Liver (tissue), 9 donors: ENCODE results near the gene NRROS. TPM values are rescaled to one million over a fixed set of nuclear protein-coding genes. Genes with fewer than 3 reads are reported as not detected.

Source experiments
- DNase-seq: peaks from one replicate; pipeline ENCODE4 v3.0.0-alpha.2; 2017; ENCODE audit warnings: low spot score
- H3K27ac ChIP-seq, 2 donors: one replicate each; pipeline ENCODE4 v1.7.0; 2013; ENCODE audit warnings: inconsistent platforms in 2 of 2, low read length in 2 of 2, control low read depth in 1 of 2, low read depth in 1 of 2, mild to moderate bottlenecking in 1 of 2
- H3K27me3 ChIP-seq, 4 donors: one replicate each; pipeline versions ENCODE4 v1.6.1 to v1.7.0; 2013; ENCODE audit warnings: low read length in 3 of 4, inconsistent platforms in 1 of 4, mild to moderate bottlenecking in 1 of 4, moderate library complexity in 1 of 4; ENCODE audit not compliant: control insufficient read depth in 4 of 4, insufficient read depth in 4 of 4
- H3K36me3 ChIP-seq, 4 donors: one replicate each; pipeline versions ENCODE4 v1.6.1 to v1.7.0; 2013; ENCODE audit warnings: low read length in 3 of 4, mild to moderate bottlenecking in 3 of 4, low read depth in 1 of 4, moderate library complexity in 1 of 4; ENCODE audit not compliant: control insufficient read depth in 4 of 4, insufficient read depth in 3 of 4
- H3K4me1 ChIP-seq, 4 donors: one replicate each; pipeline versions ENCODE4 v1.6.1 to v1.7.0; 2013; ENCODE audit warnings: low read length in 3 of 4, mild to moderate bottlenecking in 3 of 4, moderate library complexity in 1 of 4; ENCODE audit not compliant: control insufficient read depth in 4 of 4, insufficient read depth in 4 of 4
- H3K4me3 ChIP-seq, 3 donors: one replicate each; pipeline versions ENCODE4 v1.6.1 to v1.7.0; 2013; ENCODE audit warnings: low read length in 3 of 3, control low read depth in 1 of 3, low read depth in 1 of 3, mild to moderate bottlenecking in 1 of 3
- H3K9ac ChIP-seq, 2 donors: one replicate each; pipeline ENCODE4 v1.7.0; 2013; ENCODE audit warnings: low read length in 2 of 2, mild to moderate bottlenecking in 2 of 2, moderate library complexity in 2 of 2, control low read depth in 1 of 2, low read depth in 1 of 2
- H3K9me3 ChIP-seq, 4 donors: one replicate each; pipeline versions ENCODE4 v1.6.1 to v1.7.0; 2013; ENCODE audit warnings: low read length in 3 of 4; ENCODE audit not compliant: control insufficient read depth in 4 of 4
- EGR1 ChIP-seq, 2 donors: IDR thresholded peaks; 2 replicates each; pipeline ENCODE4 v1.6.1; 2016 to 2018; ENCODE audit warnings: antibody characterized with exemption in 2 of 2, low read depth in 2 of 2
- FOXA1 ChIP-seq: IDR thresholded peaks from 2 replicates; pipeline ENCODE4 v1.6.1; 2016; ENCODE audit warnings: antibody characterized with exemption
- FOXA2 ChIP-seq: IDR thresholded peaks from 2 replicates; pipeline ENCODE4 v1.6.1; 2016; ENCODE audit warnings: antibody characterized with exemption
- HNF4A ChIP-seq, 2 donors: conservative IDR thresholded peaks; 2 replicates each; pipeline ENCODE4 v1.6.1; 2016; ENCODE audit warnings: antibody characterized with exemption in 2 of 2, mild to moderate bottlenecking in 2 of 2
- HNF4G ChIP-seq: IDR thresholded peaks from 2 replicates; pipeline ENCODE4 v1.6.1; 2016; ENCODE audit warnings: antibody characterized with exemption
- JUND ChIP-seq, 2 donors: IDR thresholded peaks; 2 replicates each; pipeline ENCODE4 v1.6.1; 2016; ENCODE audit warnings: antibody characterized with exemption in 2 of 2
- NR2F2 ChIP-seq: IDR thresholded peaks from 2 replicates; pipeline ENCODE4 v1.6.1; 2016; ENCODE audit warnings: antibody characterized with exemption
- RAD21 ChIP-seq, 2 donors: IDR thresholded peaks; 2 replicates each; pipeline ENCODE4 v1.6.1; 2016; ENCODE audit warnings: antibody characterized with exemption in 2 of 2, mild to moderate bottlenecking in 2 of 2
- RXRA ChIP-seq, 2 donors: IDR thresholded peaks; 2 replicates each; pipeline ENCODE4 v1.6.1; 2017 to 2018; ENCODE audit warnings: antibody characterized with exemption in 2 of 2, mild to moderate bottlenecking in 1 of 2
- SP1 ChIP-seq: IDR thresholded peaks from 2 replicates; pipeline ENCODE4 v1.6.1; 2018; ENCODE audit warnings: antibody characterized with exemption, mild to moderate bottlenecking
- TAF1 ChIP-seq: conservative IDR thresholded peaks from 2 replicates; pipeline ENCODE4 v1.6.1; 2016; ENCODE audit warnings: antibody characterized with exemption, mild to moderate bottlenecking
- WGBS: extraction: QIAGEN DNeasy Blood & Tissue Kit; methylation state at CpG from one replicate; pipeline ENCODE4 v1.1.7; 2013; 5-methylcytosine and 5-hydroxymethylcytosine counted together
- polyA plus RNA-seq, 2 donors: library from polyadenylated mRNA; stranded (reverse) in 1 of 2; unstranded in 1 of 2; fragments of 200-250 nt in 1 of 2; fragments of >200 nt in 1 of 2; fragmentation: Nextera tagmentation in 1 of 2; extraction: Ambion mirVana in 1 of 2; gene quantifications; one replicate each; pipeline versions ENCODE4 v1.2.1 to v1.2.3, GENCODE V29; 2013 to 2015
- total RNA-seq, 2 donors: library from RNA; depleted of rRNA; stranded (reverse); fragments of >200 nt; gene quantifications; one replicate each; pipeline ENCODE4 v1.2.3, GENCODE V29; 2014
- TF ChIP-seq, protein P1 (sequence below): fragments of 150-350 bp; IDR thresholded peaks from 2 replicates; pipeline ENCODE4 v1.5.1; 2017; ENCODE audit warnings: improper control_type of control experiment, low read depth, low read length; ENCODE audit not compliant: missing input control
- TF ChIP-seq, protein P2 (sequence below): IDR thresholded peaks from 2 replicates; pipeline ENCODE4 v1.6.1; 2016; ENCODE audit warnings: antibody characterized with exemption
- TF ChIP-seq, protein P3 (sequence below): IDR thresholded peaks from 2 replicates; pipeline ENCODE4 v1.6.1; 2016; ENCODE audit warnings: antibody characterized with exemption
- TF ChIP-seq, protein P4 (sequence below): IDR thresholded peaks from 2 replicates; pipeline ENCODE4 v1.6.1; 2016; ENCODE audit warnings: antibody characterized with exemption, mild to moderate bottlenecking
- TF ChIP-seq, protein P5 (sequence below): IDR thresholded peaks from 2 replicates; pipeline ENCODE4 v1.6.1; 2016; ENCODE audit warnings: antibody characterized with exemption
- donor health status: healthy.
- donor health status: healthy.
- donor health status: healthy.
- donor health status: healthy.
- donor health status: healthy.

NRROS gene
- total and polyA plus RNA-seq, 4 donors = 0.82 to 9.2 (median 3.0) TPM

DNA sequence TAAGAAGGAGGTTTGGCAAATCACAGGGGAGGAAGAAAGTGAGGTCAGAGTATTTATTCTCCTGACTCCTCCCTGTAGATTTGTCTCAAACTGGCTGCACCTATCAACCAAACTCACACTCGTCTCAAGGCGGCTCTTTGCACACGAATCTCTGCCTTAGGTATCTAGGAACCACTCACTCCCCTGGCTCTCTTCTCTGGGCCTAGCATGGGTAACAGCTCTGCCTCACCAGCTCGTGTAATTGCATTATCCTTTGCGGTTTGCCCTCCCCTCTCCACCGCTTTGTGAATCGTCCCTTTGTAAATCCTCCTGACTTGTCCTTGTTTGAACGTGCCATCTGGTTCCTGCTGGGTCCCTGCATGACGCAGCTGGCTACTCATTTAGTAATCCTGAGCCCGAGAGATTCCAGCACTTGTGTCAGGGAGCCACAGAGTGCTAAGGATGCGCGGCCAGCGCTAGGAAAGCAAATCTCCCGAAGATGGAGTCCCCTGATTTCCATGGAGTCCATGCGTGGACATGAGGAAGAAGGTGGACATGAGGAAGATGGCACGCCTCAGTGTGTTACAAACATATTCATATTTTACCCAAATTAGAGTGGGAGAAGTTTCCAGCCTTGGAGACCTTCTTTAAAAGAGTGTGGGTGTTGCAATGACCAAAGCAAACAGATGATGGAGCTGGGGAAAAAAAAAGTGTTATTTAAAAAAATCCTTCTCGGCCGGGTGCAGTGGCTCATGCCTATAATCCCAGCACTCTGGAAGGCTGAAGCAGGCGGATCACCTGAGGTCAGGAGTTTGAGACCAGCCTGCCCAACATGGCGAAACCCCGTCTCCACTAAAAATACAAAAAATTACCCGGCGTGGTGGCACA lies 26.7 kb downstream of the NRROS start:
- Histone ChIP-seq H3K36me3 (no peaks in the 10 kb centered on the region), H3K9me3 (no peaks in the 10 kb centered on the region), H3K4me1 (no peaks in the 10 kb centered on the region), H3K4me3 (no peak overlapping the region), H3K27ac (no peak overlapping the region), H3K27me3 (no peaks in the 10 kb centered on the region), H3K9ac (no peak overlapping the region)
- no peak for DNase-seq
- no peak for TF ChIP-seq HNF4G
- TF ChIP-seq RXRA (IDR thresholded peaks at IDR 0.05) = no peak
- no peak for TF ChIP-seq NR2F2
- TF ChIP-seq, protein P1, sequence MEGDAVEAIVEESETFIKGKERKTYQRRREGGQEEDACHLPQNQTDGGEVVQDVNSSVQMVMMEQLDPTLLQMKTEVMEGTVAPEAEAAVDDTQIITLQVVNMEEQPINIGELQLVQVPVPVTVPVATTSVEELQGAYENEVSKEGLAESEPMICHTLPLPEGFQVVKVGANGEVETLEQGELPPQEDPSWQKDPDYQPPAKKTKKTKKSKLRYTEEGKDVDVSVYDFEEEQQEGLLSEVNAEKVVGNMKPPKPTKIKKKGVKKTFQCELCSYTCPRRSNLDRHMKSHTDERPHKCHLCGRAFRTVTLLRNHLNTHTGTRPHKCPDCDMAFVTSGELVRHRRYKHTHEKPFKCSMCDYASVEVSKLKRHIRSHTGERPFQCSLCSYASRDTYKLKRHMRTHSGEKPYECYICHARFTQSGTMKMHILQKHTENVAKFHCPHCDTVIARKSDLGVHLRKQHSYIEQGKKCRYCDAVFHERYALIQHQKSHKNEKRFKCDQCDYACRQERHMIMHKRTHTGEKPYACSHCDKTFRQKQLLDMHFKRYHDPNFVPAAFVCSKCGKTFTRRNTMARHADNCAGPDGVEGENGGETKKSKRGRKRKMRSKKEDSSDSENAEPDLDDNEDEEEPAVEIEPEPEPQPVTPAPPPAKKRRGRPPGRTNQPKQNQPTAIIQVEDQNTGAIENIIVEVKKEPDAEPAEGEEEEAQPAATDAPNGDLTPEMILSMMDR = no peak
- TF ChIP-seq TAF1 = no peak
- TF ChIP-seq RAD21 (IDR thresholded peaks at IDR 0.05) = no peak
- no peak for TF ChIP-seq HNF4A (conservative IDR thresholded peaks at IDR 0.05)
- TF ChIP-seq FOXA2 = no peak
- no peak for TF ChIP-seq FOXA1
- TF ChIP-seq EGR1 (IDR thresholded peaks at IDR 0.05; ENCODE audit: low read depth in 2 of 2) = no peak
- TF ChIP-seq SP1 = no peak
- no peak for TF ChIP-seq JUND (IDR thresholded peaks at IDR 0.05)
- 51% methylated on average over 23 of the region's 23 CpGs for WGBS

DNA sequence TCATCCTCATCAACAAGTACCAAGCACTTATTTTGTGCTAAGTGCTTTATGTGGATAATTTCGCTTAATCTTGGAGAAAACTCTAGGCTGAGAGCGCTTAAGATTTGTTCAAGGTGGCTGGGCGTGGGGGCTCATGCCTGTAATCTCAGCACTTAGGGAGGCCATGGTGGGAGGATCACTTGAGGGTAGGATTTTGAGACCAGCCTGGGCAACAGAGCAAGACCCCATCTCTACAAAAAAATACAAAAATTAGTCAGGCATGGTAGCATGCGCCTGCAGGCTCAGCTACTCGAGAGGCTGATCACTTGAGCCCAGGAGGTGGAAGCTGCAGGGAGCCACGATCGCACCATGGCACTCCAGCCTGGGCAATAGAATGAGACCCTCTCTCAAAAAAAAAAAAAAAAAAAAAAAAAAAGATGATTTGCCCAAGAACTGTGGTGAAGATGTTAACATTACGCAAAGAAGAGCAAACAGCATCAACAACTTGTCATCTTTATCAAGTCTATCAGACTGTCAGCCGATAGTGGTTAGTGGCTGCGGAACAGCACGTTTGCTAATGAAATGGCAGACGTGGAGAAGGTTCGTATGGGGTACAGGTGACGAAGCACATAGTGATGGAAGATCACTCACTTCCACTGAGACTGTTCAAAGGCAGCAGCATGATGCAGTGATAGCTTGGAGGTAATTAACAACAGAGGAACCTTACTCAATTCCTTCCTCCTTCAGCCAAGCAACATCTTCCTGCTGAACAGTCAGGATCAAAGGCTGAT lies 27.7 kb downstream of the NRROS start:
- Histone ChIP-seq H3K36me3 (no peaks in the 10 kb centered on the region), H3K4me3 (no peak overlapping the region), H3K27ac (no peak overlapping the region), H3K27me3 (no peaks in the 10 kb centered on the region), H3K4me1 (no peaks in the 10 kb centered on the region), H3K9me3 (no peaks in the 10 kb centered on the region), H3K9ac (no peak overlapping the region)
- TF ChIP-seq, protein P2, sequence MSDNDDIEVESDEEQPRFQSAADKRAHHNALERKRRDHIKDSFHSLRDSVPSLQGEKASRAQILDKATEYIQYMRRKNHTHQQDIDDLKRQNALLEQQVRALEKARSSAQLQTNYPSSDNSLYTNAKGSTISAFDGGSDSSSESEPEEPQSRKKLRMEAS = no peak
- TF ChIP-seq HNF4A (conservative IDR thresholded peaks at IDR 0.05) = no peak
- TF ChIP-seq JUND (IDR thresholded peaks at IDR 0.05) = no peak
- no peak for TF ChIP-seq HNF4G
- TF ChIP-seq FOXA1 = no peak
- no peak for TF ChIP-seq SP1
- no peak for TF ChIP-seq TAF1
- TF ChIP-seq, protein P3, sequence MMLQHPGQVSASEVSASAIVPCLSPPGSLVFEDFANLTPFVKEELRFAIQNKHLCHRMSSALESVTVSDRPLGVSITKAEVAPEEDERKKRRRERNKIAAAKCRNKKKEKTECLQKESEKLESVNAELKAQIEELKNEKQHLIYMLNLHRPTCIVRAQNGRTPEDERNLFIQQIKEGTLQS = no peak
- TF ChIP-seq, protein P4, sequence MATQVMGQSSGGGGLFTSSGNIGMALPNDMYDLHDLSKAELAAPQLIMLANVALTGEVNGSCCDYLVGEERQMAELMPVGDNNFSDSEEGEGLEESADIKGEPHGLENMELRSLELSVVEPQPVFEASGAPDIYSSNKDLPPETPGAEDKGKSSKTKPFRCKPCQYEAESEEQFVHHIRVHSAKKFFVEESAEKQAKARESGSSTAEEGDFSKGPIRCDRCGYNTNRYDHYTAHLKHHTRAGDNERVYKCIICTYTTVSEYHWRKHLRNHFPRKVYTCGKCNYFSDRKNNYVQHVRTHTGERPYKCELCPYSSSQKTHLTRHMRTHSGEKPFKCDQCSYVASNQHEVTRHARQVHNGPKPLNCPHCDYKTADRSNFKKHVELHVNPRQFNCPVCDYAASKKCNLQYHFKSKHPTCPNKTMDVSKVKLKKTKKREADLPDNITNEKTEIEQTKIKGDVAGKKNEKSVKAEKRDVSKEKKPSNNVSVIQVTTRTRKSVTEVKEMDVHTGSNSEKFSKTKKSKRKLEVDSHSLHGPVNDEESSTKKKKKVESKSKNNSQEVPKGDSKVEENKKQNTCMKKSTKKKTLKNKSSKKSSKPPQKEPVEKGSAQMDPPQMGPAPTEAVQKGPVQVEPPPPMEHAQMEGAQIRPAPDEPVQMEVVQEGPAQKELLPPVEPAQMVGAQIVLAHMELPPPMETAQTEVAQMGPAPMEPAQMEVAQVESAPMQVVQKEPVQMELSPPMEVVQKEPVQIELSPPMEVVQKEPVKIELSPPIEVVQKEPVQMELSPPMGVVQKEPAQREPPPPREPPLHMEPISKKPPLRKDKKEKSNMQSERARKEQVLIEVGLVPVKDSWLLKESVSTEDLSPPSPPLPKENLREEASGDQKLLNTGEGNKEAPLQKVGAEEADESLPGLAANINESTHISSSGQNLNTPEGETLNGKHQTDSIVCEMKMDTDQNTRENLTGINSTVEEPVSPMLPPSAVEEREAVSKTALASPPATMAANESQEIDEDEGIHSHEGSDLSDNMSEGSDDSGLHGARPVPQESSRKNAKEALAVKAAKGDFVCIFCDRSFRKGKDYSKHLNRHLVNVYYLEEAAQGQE = no peak
- TF ChIP-seq, protein P5, sequence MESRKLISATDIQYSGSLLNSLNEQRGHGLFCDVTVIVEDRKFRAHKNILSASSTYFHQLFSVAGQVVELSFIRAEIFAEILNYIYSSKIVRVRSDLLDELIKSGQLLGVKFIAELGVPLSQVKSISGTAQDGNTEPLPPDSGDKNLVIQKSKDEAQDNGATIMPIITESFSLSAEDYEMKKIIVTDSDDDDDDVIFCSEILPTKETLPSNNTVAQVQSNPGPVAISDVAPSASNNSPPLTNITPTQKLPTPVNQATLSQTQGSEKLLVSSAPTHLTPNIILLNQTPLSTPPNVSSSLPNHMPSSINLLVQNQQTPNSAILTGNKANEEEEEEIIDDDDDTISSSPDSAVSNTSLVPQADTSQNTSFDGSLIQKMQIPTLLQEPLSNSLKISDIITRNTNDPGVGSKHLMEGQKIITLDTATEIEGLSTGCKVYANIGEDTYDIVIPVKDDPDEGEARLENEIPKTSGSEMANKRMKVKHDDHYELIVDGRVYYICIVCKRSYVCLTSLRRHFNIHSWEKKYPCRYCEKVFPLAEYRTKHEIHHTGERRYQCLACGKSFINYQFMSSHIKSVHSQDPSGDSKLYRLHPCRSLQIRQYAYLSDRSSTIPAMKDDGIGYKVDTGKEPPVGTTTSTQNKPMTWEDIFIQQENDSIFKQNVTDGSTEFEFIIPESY = no peak
- WGBS = 88% methylated on average over 14 of the region's 14 CpGs
- DNase-seq = no peak
